Right cardiac atrium (tissue), 5 donors: ENCODE measurements around the gene CALHM1. TPM values are rescaled to one million over a fixed set of nuclear protein-coding genes. Genes with fewer than 3 reads are reported as not detected.
"Not testable (repeated sequence)": the region's sequence is repeated elsewhere in the genome, so short reads cannot be mapped to it uniquely, and the experiment has no call there.

Experiments
- ATAC-seq, 2 donors: fragments of 200-7000 bp; cut with Tn5 transposase; one replicate each; pipeline versions ENCODE4 v1.8.0 to v1.9.1; 2020; ENCODE audit warnings: moderate library complexity in 2 of 2, mild to moderate bottlenecking in 1 of 2
- DNase-seq, 3 donors: peaks; one replicate each; pipeline ENCODE4 v3.0.0-alpha.2; 2020
- H3K27ac ChIP-seq: one replicate; pipeline ENCODE4 v1.5.1; 2013; ENCODE audit warnings: mild to moderate bottlenecking, low read length, control low read depth, moderate library complexity
- H3K27me3 ChIP-seq: one replicate; pipeline ENCODE4 v1.6.1; 2013; ENCODE audit not compliant: control insufficient read depth, insufficient read depth
- H3K4me1 ChIP-seq: one replicate; pipeline ENCODE4 v1.6.1; 2013; ENCODE audit warnings: low read length; ENCODE audit not compliant: control insufficient read depth, insufficient read depth
- H3K4me3 ChIP-seq: one replicate; pipeline ENCODE4 v1.5.1; 2013; ENCODE audit warnings: low read length, control low read depth
- H3K9me3 ChIP-seq: one replicate; pipeline ENCODE4 v1.6.1; 2013; ENCODE audit warnings: low read length; ENCODE audit not compliant: control insufficient read depth
- WGBS: extraction: QIAGEN DNeasy Blood & Tissue Kit; methylation state at CpG from one replicate; pipeline ENCODE4 v1.1.7; 2013; 5-methylcytosine and 5-hydroxymethylcytosine counted together
- intact Hi-C, 4 donors: fragments of 100-400 bp; cut with DNase I; formaldehyde crosslinking; loops; one replicate each; pipeline versions ENCODE4 v1.11.0 to v1.14.0; 2022 to 2023
- long read RNA-seq, 4 donors: library from polyadenylated mRNA; unstranded; transcript quantifications; one replicate each; pipeline ENCODE4 v2.0.0, GENCODE V29; 2020 to 2021
- polyA plus RNA-seq: library from polyadenylated mRNA; stranded (reverse); fragments of 200-250 nt; gene quantifications from one replicate; pipeline ENCODE4 v1.2.3, GENCODE V29; 2013
- total RNA-seq, 4 donors: library from RNA; stranded (reverse); fragmentation: NEBNext Ultra II Directional; extraction: Animal tissue kit (Norgen Biotek cat#: 25700); gene quantifications; one replicate each; pipeline ENCODE4 v1.2.1, GENCODE V29; 2021
- donor health status: healthy with polysubstance abuse.
- donor health status: DM: no; HTN: yes; CAD: no.
- donor health status: DM: no; HTN: no; CAD: no.
- donor health status: DM: no; HTN: yes; CAD: no; lungs with severe emphysema.
- donor health status: DM: yes; HTN: yes; CAD: no.

Gene CALHM1, protein sequence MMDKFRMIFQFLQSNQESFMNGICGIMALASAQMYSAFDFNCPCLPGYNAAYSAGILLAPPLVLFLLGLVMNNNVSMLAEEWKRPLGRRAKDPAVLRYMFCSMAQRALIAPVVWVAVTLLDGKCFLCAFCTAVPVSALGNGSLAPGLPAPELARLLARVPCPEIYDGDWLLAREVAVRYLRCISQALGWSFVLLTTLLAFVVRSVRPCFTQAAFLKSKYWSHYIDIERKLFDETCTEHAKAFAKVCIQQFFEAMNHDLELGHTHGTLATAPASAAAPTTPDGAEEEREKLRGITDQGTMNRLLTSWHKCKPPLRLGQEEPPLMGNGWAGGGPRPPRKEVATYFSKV
- total RNA-seq (not detected), polyA plus RNA-seq (not detected)
- long read RNA-seq, donor 1, result 0 reads
- long read RNA-seq, donor 2, result 0 reads
- long read RNA-seq, donor 3, result 0 reads
- long read RNA-seq, donor 4, result 0 reads

DNA sequence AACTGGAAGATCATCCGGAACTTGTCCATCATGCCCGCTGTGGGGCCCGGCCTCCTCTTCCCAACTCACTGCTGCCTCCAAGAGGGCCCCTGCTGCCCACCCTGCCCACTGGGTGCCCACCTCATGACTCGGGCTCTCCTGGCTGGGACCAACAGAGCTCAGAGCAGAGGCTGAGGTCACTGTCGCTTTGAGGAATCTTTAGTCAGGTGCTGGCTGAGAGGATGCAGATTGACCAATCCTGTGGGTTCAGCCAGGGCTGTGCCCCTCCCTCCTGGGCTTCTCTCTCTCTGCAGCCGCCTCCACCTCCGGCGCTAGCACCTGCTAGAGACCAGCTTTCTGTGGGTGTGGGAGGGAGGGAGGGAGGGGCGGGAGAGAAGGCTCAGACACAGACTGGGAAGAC lies at the start of gene CALHM1:
Gene CALHM1, minus strand, starts transcription at position 181 of the 400 bp plus-strand sequence. Its CDS starts 149 bp downstream, at position 32.
- H3K4me1 ChIP-seq, result no peaks in the 10 kb centered on the region
- whole genome bisulfite sequencing, result 72% methylated on average over 9 of the region's 9 CpGs
- no peaks in the 10 kb centered on the region for H3K27me3 ChIP-seq
- ATAC-seq (no peak), DNase-seq (no peak)
- no peak within 1 kb of the TSS for H3K4me3 ChIP-seq
- H3K27ac ChIP-seq, result no peak within 1 kb of the TSS
- intact Hi-C loops, result no loop called here
- no peaks in the 10 kb centered on the region for H3K9me3 ChIP-seq

DNA sequence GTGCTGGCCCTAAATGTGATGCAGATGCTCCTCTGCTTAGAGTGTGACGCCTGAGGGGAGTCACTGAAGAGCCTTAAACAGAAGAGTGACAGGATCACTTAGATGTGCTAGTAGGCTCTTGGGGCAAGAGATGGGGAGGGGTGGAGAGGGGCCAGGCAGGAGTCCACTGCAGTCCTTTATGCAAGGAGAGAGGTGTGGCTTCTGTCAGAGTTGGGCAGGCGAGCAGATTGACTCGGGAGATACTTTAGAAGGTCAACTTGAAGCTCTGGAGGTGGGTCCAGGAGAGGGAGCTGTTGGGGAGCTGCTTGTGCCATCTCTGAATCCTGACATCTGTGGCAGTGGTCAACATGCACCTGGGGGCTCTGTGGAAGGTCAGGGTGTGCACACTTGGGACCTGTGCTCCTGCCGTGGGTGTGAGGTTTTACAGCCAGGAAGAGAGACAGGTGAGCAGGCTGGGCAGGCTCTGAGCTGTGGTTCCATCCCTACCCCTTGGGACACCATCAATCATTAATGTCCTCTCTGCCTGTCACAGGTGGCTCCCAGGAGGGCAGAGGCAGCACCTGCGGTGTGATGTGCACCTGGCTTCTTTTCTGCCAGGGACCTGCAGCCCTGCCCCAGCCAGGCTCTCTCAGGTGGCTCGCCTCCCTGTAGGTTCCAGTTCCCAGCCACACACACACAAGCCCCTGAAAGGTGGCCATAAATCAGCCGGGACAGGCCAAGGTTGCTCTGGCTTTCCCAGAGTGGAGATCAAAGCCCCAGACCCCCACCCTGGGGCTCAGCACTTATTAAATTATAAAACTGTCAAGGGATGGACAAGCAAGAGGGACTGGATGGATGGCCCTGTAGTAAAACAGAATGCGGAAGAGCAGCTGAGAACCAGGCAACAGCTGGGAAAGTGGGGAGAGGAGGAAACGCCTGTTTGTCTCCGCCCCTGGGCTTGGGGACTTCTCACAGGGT lies 48.8 kb upstream of the CALHM1 start:
- Histone ChIP-seq H3K27ac (no peak overlapping the region), H3K27me3 (no peaks in the 10 kb centered on the region), H3K4me3 (no peak overlapping the region), H3K9me3 (no peaks in the 10 kb centered on the region), H3K4me1 (no peaks in the 10 kb centered on the region)
- 76% methylated on average over 10 of the region's 10 CpGs for WGBS
- no peak for ATAC-seq
- DNase-seq, result no peak
- intact Hi-C loops, result no loop called here

DNA sequence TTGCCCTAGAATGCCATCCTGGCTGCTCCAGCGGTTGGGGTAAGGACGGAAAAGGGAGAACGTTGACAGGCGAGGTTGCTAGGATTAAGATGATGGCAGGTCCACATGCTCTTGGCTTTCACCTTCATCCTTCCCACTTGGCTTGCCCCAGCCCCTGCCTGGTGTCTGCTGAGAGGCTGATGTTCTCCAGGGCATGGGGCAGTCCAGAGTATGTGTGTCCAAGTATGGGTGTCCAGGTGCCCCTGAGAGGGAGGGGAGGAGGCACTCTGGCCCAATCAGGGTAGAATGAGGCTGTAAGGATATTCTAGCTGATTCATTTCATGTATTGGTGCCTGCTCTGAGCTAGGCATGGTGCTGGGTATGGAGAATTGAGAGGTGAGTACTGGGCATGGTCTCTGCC lies 47.4 kb upstream of the CALHM1 start:
- 92% methylated on average over 4 of the region's 4 CpGs for WGBS
- Histone ChIP-seq H3K9me3 (no peaks in the 10 kb centered on the region), H3K27me3 (no peaks in the 10 kb centered on the region), H3K4me3 (no peak overlapping the region), H3K27ac (no peak overlapping the region), H3K4me1 (no peaks in the 10 kb centered on the region)
- intact Hi-C loops, result no loop called here
- no peak for DNase-seq
- no peak for ATAC-seq

DNA sequence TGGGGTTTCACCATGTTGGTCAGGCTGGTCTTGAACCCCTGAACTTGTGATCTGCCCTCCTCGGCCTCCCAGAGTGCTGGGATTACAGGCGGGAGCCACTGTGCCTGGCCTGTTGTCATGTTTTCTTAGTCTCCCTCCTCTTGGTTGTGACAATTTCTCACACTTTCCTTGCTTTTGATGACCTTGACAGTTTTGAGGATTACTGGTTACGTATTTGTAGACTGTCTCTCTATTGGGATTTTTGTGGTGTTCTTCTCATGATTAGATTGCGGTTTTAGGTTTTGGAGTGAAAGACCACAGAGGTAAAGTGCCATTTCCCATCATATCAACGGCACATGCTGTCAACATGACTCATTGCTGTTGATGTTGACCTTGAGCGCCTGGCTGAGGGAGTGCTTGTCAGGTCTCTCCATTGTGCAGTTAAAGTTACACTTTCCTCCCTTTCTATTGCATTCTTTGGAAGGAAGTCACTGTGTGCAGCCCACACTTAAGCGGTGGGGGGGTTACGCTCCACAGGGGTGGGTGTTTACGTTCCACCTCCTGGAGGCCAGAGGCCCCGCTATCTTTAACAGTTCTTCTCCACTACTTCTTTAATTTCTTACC lies 45.6 kb upstream of the CALHM1 start:
- H3K27me3 ChIP-seq, result peaks cover 2% of the 10 kb centered on the region
- no peak overlapping the region for H3K27ac ChIP-seq
- WGBS, result 44% methylated on average over 10 of the region's 10 CpGs
- DNase-seq, result no peak
- peak; percentile 37 to 68 for ATAC-seq
- H3K4me3 ChIP-seq, result no peak overlapping the region
- intact Hi-C loops, result no loop called here
- H3K9me3 ChIP-seq, result no peaks in the 10 kb centered on the region
- no peaks in the 10 kb centered on the region for H3K4me1 ChIP-seq

DNA sequence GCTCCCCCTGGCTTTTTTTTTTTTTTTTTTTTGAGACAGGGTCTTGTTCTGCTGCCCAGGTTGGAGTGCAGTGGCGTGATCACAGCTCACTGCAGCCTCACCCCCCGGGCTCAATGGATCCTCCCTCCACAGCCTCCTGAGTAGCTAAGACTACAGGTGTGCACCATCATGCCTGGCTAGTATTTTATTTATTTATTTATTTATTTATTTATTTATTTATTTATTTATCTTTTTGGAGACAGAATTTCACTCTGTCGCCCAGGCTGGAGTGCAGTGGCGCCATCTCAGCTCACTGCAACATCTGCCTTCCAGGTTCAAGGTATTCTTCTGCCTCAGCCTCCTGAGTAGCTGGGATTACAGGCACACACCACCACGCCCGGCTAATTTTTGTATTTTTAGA lies 45.1 kb upstream of the CALHM1 start:
- intact Hi-C loops, ATAC-seq: not testable (repeated sequence)

DNA sequence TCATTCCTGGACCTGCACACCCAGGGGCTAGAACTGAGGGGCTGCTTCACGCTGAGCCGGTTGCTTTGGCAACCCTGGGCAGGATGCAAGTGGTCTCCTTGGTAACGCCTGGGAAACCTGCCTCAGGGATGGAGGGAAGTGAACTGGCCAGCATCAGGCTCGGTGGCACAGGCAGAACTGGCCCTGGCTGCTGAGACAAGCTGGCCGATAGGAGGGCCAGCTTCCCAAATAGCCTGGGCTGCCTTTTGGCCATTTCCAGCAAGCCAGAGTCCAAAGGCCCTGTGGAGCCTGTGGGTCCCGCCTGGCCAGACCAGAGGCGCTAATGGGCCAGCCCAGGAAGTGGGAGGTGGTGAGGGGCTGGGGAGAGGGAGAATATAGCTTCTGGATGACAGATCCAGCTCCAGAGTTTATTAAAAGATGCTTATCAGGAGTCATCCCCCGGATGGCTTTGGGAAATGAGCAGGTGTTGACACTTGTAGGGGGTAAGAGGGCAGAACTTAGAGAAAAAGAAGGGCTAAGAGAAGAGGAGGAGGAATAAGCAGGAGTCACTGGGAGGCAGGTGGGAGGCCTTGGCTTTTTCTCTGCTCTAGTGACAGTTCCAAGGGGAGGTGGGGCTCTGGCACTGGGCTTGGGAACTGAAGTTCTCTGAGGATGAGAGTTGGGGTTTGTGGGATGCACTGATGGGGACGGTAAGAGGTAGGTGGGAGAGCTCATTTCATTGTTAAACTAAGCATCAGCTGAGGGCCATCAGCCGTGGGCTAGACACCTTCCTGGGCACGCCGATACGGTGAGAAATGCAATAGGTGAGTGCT lies 44.4 kb upstream of the CALHM1 start:
- ATAC-seq (no peak), DNase-seq (no peak)
- intact Hi-C loops, result no loop called here
- no peak overlapping the region for H3K4me3 ChIP-seq
- H3K27ac ChIP-seq, result no peak overlapping the region
- no peaks in the 10 kb centered on the region for H3K9me3 ChIP-seq
- H3K27me3 ChIP-seq, result peaks cover 2% of the 10 kb centered on the region
- no peaks in the 10 kb centered on the region for H3K4me1 ChIP-seq
- WGBS, result 65% methylated on average over 13 of the region's 13 CpGs

More for the DNA sequence above, 45.1 kb upstream of the CALHM1 start:
- whole genome bisulfite sequencing, result 96% methylated on average over 6 of the region's 6 CpGs
- not testable (repeated sequence) for H3K9me3 ChIP-seq, DNase-seq, H3K27ac ChIP-seq, H3K27me3 ChIP-seq, H3K4me3 ChIP-seq, H3K4me1 ChIP-seq

DNA sequence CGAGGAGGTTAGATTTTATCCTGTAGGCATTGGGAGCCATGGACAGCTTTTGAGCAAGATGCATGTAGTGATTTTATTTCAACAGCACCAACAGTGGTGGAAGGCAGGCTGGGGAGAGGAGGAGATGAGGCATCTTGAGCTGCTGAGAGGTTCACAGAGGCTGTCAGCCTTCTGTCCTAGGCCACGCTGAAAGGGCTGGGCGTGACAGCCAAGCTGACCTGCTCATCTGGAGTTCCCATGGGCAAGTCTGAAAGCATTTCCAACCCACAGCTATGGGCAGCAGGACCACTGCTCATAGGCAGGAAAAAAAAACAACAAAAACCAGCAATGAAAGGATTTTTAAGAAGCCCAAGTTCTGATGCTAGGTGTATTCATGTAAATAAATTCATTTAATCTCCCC lies 42.5 kb upstream of the CALHM1 start:
- no peak overlapping the region for H3K4me3 ChIP-seq
- intact Hi-C loops, result no loop called here
- DNase-seq (no peak), ATAC-seq (no peak)
- no peak overlapping the region for H3K27ac ChIP-seq
- H3K9me3 ChIP-seq, result no peaks in the 10 kb centered on the region
- 94% methylated on average over 3 of the region's 3 CpGs for WGBS
- H3K4me1 ChIP-seq, result no peaks in the 10 kb centered on the region
- peaks cover 2% of the 10 kb centered on the region for H3K27me3 ChIP-seq

DNA sequence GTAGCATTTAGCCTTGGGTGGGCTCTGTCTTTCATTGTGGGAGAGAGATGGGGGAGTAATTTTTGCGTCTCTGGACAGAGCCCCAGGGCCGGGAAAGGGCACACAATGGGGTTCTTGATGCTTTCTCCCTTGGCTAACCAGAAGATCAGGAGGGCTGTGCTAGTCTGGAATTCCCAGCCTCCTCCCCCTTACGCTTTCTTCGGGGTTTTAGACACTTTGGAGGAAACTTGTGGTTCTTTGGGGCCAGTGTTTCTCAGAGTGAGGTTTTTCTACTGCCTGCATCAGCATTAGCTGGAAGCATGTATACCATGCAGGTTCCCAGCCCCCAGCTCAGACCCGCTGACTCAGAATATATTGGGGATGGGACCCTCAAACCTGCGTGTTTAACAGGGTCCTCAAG lies 41.8 kb upstream of the CALHM1 start:
- no peak for DNase-seq
- intact Hi-C loops, result no loop called here
- Histone ChIP-seq H3K4me1 (no peaks in the 10 kb centered on the region), H3K4me3 (no peak overlapping the region), H3K27ac (no peak overlapping the region), H3K27me3 (peaks cover 2% of the 10 kb centered on the region), H3K9me3 (no peaks in the 10 kb centered on the region)
- 71% methylated on average over 6 of the region's 6 CpGs for WGBS
- no peak for ATAC-seq

DNA sequence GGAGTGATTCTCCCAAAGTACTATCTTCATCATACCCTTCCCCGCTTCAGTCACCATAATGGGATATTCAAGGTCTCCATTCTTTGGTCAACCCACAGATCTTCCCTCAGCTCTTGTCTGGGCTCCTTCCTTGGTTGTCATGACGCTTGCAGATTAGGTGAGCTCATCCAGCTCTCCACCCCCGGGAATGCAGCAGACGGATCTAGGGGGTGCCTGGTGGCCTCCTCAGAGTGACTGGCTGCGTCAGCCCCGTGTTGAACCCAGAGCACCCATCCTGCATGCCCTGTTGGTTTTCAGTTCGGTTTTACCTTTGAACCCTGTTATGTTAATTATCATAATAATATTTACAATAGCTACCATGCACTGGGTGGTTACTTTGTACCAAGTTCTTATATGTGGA lies 41.2 kb upstream of the CALHM1 start:
- no peaks in the 10 kb centered on the region for H3K4me1 ChIP-seq
- WGBS, result 57% methylated on average over 7 of the region's 7 CpGs
- DNase-seq, result no peak
- intact Hi-C loops, result no loop called here
- ATAC-seq, result no peak
- H3K4me3 ChIP-seq, result no peak overlapping the region
- H3K27ac ChIP-seq, result no peak overlapping the region
- H3K27me3 ChIP-seq, result peaks cover 2% of the 10 kb centered on the region
- no peaks in the 10 kb centered on the region for H3K9me3 ChIP-seq

DNA sequence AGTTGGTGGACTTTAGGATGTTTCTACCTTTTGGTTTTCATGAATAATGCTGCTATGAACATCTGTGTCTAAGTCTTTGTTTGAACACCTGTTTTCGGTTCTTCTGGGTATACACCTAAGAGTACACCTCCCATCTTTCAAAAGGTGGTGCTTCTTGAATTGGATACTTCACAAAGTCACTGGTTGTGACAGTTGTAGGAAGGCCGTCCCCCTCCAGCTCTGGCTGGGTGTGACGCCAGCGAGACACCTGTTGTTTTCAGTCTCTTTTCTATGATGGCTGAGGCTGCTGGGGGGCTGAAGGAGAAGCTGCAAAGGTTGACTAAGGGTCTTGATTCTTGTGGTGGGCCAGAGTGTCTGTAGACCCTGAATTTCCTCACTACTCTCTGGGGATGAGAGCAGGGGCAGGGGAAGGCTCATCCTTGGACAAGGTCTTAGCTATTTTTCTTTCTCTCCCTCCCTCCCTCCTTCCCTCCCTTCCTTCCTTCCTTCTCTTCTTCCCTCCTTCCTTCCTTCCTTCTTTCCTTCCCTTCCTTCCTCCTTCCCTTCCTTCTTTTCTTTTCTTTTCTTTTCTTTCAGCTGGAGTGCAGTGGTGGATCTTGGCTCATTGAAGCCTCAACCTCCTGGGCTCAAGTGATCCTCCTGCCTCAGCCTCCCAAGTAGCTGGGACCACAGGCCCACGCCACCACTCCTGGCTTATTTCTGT lies 40.4 kb upstream of the CALHM1 start:
- H3K4me3 ChIP-seq, result no peak overlapping the region
- no peaks in the 10 kb centered on the region for H3K4me1 ChIP-seq
- intact Hi-C loops, result no loop called here
- 85% methylated on average over 5 of the region's 5 CpGs for WGBS
- H3K27ac ChIP-seq, result no peak overlapping the region
- H3K27me3 ChIP-seq, result peaks cover 2% of the 10 kb centered on the region
- no peak for DNase-seq
- no peaks in the 10 kb centered on the region for H3K9me3 ChIP-seq
- no peak for ATAC-seq
